NCI-H1417 treated with DMSO at 0.1 percent for 48 hours (cell line): ENCODE data around the gene RASEF.

Experiments used
- DNase-seq: peaks from one replicate; lab custom pipeline; 2025; lab: John Stamatoyannopoulos, UW

The RASEF gene

GRCh38 chr9:83012922-83013838 lies 49.8 kb downstream of the RASEF start:
- no peak for DNase-seq

- DNase-seq, result no peak
These were observed 50.6 kb downstream of the RASEF start for GRCh38 chr9:83012168-83012921.

DNA sequence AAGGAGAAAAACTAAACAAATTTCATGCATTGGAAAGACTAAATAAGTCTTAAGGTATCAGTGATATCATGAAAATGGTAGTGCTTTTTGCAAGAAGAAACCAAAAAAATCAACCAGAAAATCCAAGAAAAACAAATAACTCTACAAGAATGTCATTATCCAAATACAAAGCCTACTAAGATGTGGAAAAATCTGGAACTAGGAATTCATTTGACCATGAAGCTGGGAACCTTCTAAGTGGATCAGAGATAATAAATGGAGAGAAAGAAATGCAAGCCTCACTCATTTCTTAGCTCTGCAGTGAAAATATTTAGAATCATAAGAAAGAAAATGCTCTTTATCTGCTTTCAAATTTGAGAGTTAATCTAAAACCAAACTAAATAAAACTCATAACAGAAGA lies 51.3 kb downstream of the RASEF start:
- DNase-seq, result no peak

- no peak for DNase-seq
These were observed 55.2 kb downstream of the RASEF start for GRCh38 chr9:83007521-83008300.

DNA sequence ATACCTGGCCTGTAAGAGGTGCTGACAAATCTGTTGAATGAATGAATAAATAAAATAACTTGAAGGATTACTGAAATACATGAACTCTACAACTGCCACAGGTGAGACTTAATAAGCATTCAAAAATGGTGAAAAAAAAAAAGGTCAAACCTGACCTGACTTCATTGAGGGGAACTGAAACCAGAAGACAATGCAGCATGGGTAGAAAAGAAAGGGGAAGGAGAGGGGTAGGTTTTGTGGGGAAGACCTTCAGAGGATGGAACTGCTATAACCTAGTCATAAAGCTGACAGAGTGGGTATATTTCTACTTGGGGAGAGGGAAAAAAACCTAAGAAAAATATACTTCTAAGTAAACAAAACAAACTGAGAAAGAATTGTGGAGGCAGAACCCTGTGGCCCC lies 56.6 kb downstream of the RASEF start:
- no peak for DNase-seq

DNA sequence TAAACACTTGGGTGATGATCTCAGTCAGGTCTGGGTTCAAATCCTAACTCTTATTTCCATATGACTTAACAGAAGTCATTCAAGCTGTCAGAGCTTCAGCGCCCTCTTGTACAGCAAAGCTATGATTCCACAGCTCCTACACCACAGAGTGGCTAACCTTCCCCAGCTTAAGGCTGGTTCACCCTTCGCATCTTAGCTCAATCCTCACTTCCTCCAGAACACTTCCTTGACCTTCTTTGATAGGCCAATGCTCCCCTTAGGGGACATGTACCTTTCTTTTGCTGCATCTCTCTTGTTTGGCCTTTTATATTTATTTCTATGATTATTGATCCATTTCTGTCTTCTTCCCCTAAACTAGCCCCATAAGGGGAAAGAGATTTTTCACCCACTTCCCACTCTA lies 57.0 kb downstream of the RASEF start:
- no peak for DNase-seq

DNA sequence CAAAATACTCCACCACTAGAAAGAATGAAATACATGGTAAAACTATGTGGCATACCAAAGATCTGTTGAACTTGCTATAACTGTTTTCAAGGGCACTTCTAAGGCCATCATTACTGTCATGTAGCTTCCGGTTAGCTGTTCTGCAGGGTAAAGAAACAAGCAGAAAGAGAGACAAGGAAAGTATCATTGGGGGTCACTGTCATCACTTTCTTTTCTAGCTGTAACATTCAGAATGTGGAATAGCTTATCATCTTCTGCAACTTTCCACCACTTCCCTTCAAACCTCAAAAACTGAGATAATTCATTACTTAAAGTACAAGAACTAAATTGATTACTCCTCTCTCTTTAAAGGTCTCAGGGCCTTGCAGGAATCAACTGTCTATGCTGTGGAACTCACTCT lies 57.6 kb downstream of the RASEF start:
- no peak for DNase-seq

DNA sequence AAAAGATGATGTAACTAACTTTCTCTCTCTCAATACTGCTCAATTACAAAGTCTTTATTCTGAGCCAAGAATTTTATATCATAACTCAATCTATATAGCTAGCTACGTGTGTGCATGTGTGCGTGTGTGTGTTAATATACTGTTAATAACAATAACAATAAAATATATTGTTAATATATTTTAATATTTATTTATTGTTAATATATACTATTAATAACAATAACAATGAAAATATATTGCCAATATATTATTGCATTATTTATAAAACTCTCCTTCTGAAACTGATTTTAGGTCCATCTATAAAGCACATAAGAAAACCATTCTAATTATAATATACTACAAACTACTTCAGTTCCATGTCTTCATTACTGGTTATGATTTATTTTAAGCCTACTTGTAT lies 60.6 kb downstream of the RASEF start:
- no peak for DNase-seq

DNA sequence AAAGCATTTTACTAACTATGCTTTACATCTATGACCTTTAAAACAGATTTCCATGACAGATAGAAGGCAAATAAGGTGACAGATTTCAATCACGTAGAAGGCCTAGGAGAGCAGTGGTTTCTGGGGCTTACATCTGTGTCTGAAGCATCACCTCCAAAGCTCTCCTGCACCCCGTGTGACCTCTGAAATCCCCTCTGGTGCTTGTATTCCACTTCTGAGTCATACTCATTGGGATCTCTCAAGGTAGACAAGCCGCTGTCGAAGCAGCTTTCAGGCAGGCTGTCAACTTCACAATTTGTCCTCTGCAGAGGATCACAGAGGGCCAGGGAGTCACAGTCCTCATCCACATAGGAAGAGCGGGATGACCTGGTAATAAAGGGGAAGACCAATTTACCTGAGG lies 62.2 kb downstream of the RASEF start:
- DNase-seq, result no peak

GRCh38 chr9:82998409-82998808 lies 64.5 kb downstream of the RASEF start:
- DNase-seq, result no peak

- no peak for DNase-seq
These were observed 65.3 kb downstream of the RASEF start for GRCh38 chr9:82997476-82998140.

DNA sequence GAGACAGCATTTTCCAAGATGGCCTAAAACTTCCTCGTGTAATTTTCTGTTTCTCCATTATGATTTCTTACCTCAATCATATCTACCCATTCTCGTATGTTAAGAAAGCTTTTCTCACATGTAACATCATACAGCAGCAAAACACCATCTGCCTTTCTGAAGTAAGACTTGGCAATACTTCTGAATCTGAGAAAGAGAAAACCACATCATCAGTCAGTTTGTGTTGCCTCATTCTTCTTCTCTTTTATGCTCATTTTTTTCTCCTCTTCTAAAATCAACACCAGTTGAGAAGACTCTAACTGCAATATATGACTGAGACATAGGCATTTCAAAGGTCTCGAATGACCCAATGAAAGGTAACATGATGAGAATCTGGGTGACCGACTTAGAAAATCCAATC lies 66.0 kb downstream of the RASEF start:
- DNase-seq, result no peak

DNA sequence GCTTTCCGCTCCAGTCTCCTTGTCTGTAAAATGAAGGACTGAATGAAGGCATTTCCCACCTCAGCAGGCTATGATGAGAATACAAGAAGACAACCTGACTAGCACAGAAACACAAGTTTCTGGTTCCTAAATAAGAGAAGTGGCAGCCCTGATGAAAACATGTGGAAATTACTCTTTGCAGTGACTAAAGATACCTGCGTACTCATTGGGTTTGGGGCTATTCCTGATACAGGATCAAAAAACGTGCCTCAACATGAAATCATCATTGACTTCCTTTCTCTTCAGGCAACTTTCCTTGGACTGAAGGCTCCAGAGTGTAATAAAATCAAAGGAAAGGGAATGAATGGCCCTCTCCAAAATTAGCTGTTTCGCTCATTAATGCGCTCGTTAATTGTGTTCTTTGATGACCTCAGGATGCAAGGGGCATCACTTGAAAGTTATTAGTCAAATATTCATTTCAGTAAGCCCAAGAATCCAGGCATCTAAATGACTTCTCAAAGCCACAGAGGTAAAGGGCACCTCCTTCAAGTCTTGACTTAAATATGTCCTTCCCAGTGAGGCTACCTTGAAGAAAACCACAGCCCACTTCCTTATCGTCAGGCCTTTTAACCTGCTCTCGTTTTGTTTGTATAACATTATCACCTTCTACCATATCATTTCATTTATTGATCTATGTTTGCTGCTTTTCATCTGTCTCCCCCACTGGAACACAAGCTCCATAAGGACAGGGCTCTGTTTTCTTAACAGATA lies 68.9 kb downstream of the RASEF start:
- DNase-seq, result no peak

DNA sequence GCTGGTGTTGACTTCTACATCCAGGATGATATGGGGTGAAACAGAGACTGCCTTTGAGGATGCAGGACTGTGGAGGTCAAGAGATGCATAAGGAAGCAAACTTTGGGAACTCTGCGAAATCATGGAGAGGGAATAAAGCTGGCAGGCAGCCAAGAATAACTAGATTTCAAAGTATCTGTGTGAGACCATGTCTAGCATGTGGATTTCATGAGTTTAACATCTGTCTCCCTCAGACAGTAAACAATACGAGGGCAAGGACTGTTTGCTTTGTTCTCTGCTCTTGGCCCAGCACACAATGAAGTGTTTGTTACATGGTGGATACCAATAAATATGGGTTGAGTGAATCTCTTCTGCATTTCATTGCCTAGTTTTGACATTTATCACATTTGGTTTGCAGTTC lies 71.3 kb downstream of the RASEF start:
- no peak for DNase-seq

DNA sequence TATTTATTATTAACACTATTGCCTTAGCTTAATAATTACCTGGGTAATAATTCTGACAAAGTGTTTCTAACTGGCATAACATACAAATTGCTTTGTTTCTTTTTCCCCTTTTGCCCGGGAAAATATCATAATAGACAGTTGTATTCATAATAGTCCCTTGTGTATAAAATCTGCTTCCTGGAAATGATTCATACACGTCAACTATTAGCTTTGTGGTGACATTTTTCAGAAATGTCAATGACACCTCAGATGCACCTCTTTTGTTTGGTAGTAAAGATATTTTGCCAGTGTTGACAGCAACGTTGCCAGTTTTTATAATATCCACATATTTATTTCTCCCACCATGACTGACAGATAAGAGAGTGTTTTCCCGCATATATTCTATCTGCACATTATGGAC lies 73.0 kb downstream of the RASEF start:
- no peak for DNase-seq

DNA sequence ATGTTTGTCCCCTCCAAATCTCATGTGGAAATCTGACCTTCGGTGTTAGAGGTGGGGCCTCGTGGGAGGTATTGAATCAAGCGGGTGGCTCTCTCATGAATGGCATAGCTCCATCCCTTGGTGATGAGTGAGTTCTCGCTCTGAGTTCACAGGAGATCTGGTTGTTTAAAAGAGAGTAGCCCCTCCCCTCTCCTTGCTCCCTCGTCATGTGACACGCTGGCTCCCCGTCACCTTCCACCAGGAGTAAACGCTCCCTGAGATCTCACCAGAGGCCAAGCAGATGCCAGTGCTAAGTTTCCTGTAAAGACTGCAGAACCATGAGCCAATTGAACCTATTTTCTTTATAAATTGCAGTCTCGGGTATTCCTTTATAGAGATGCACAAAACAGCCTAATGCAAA lies 74.5 kb downstream of the RASEF start:
- DNase-seq, result no peak

DNA sequence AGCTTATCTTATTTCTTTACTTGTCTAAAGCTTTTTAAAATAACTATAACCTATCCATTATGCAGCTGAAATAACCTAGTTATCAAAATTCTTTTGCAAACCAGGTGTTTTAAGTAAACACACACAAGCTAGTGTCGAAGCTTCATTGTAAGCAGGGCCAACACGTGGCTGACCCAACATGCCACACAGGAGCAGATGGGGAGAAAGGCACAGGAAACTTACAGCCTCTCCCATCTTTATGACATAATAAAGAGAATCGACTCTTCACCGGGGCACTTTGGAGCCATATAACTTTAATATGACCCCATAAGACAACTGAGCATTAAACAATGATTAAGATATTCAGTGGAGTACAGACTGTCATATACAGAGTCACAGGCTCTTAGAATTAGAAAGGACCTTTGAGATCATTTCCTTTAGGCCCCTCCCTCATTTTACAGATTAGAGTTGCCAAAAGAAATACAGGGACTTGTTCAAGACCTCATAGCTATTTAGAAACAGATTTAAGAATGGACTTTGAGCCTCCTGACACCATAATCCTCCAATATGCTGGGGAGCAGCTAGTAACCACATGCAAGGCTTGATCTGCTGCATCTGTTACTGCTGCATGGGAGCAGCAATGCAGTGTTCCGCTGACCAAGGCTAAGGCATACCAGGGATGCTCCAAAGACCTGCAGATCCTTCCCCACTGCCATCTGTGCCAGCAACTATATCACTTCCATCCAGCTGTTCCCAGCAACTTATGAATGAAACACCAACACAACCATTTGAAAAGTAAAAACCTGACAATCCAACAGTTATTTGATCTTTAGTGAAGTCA lies 75.4 kb downstream of the RASEF start:
- DNase-seq, result no peak

- no peak for DNase-seq
These were observed 81.4 kb downstream of the RASEF start for GRCh38 chr9:82981552-82981951.

GRCh38 chr9:82975176-82975575 lies 87.8 kb downstream of the RASEF start:
- DNase-seq, result no peak

DNA sequence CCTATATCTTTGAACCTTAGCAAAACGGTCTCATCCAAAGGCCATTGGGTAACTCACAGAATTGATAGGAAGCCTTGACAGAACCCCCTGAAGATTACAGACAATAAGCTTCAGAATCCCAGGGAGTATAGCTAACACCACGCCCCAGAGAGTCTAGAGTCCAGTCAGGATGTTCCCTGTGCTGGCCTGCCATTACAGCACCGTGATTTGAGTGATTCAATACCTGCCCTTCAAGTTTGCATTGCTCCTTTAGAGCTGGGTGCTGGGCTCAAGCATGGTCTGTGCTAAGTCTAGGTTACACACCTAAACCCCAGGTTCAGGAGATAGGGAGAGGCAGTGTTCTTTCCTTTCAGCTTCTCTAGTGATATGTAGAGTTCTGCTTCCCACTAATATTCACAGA lies 90.5 kb downstream of the RASEF start:
- DNase-seq, result no peak
